D721Med (cell line): Measurements from ENCODE around the gene PDZRN4.
"Not testable (repeated sequence)": the region's sequence is repeated elsewhere in the genome, so short reads cannot be mapped to it uniquely, and the experiment has no call there.

Source experiments
- DNase-seq: peaks from one replicate; pipeline ENCODE4 v3.0.0; 2011; ENCODE audit warnings: low spot score; ENCODE audit not compliant: insufficient read length
- FAIRE-seq: peaks from 2 replicates; lab custom pipeline; 2011; peaks lifted over from hg19 to GRCh38; lab: Jason Lieb, UNC
- CTCF ChIP-seq: IDR thresholded peaks from 2 replicates; pipeline ENCODE4 v1.5.1; 2012; ENCODE audit warnings: mild to moderate bottlenecking, control low read depth; ENCODE audit not compliant: insufficient read depth; ENCODE audit errors: missing control alignments

The PDZRN4 gene

DNA sequence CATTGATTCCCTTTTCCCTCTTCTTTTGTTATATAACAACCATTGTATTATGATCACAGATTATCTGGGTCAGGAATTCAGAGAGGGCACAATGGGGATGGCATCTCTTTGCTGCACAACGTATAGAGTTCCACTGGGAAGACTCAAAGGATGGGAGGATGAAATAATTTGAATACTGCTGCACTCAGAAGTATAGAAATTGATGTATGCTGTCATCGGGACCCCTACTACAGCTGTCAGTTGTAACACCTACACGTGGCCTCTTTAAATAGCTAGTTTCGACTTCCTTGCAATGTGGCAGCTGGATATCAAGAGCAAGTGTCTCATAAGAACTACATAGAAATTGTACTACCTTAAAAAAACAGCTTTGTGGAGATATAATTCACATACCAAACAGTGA, 408.1 kb downstream of the PDZRN4 start:
- FAIRE-seq (no peak), DNase-seq (no peak)
- no peak for TF ChIP-seq CTCF

- no peak for TF ChIP-seq CTCF
- DNase-seq (no peak), FAIRE-seq (no peak)
Measured at GRCh38 chr12:41604830-41605229, 416.7 kb downstream of the PDZRN4 start.

GRCh38 chr12:41605545-41606305, 417.6 kb downstream of the PDZRN4 start:
- FAIRE-seq (no peak), DNase-seq (no peak)
- TF ChIP-seq CTCF, result no peak

GRCh38 chr12:41606468-41607445, 418.6 kb downstream of the PDZRN4 start:
- FAIRE-seq, result no peak
- TF ChIP-seq CTCF, result no peak
- no peak for DNase-seq

DNA sequence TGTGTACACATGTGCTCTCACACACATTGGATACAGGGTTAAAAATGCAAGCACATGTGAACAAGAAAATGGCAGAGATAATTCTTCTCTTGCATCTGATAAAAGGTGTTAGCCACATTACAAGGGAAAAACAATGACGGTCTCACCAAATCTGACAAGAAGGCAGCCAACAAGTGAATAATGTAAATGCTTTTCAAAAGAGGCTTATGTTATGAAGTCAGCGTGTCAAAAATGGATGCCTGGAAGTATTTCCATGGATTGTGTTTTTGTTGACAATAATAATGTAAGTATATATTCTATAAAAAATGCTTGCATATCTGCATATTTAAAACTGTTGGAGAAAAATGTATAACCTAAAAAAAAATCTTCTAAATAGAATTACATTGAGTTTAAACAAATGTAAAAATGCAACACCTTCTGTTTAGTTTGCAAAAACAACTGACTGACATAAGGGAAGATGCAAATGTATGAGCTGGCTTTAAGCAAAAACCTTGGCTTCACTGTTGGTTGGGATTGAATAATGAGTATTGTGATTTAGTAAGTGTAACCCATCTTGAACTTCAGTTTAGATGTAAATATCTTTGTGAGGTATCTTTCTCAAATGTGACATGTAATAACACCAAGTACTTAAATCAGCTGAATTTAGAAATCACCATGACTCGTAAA, 424.9 kb downstream of the PDZRN4 start:
- no peak for FAIRE-seq
- TF ChIP-seq CTCF, result no peak
- no peak for DNase-seq

DNA sequence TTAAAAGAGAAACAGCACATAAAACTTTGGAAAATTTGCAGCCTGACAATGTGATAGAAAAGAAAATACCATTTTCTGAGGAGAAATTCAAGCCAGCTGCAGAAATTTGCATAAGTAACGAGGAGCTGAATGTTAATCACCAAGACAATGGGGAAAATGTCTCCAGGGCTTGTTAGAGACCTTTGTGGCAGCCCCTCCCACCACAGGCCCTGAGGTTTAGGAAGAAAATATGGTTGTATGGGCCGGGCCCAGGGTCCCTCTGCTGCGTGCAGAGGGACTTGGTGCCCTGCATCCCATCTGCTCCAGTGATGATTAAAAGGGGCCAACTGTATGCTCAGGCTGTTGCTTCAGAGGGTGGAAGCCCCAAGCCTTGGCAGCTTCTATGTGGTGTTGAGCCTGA, 427.1 kb downstream of the PDZRN4 start:
- DNase-seq, FAIRE-seq: not testable (repeated sequence)

- FAIRE-seq (no peak), DNase-seq (no peak)
- no peak for TF ChIP-seq CTCF
Measured at GRCh38 chr12:41619705-41620104, 431.6 kb downstream of the PDZRN4 start.
